Osteocyte (in vitro differentiated cells): ENCODE measurements around the gene COBLL1. TPM values are rescaled to one million over a fixed set of nuclear protein-coding genes. Genes with fewer than 3 reads are reported as not detected.

Experiments
- DNase-seq: peaks from one replicate; pipeline ENCODE4 v3.0.0; 2021; ENCODE audit warnings: mixed read lengths; ENCODE audit not compliant: unreplicated experiment; ENCODE audit errors: extremely low spot score
- H3K27ac Mint-ChIP-seq: one replicate; pipeline ENCODE4 v1.8.0; 2021; ENCODE audit warnings: mild to moderate bottlenecking, mixed read lengths; ENCODE audit not compliant: unreplicated experiment
- H3K27me3 Mint-ChIP-seq: one replicate; pipeline ENCODE4 v1.8.0; 2021; ENCODE audit warnings: mixed read lengths; ENCODE audit not compliant: unreplicated experiment
- H3K36me3 Mint-ChIP-seq: one replicate; pipeline ENCODE4 v1.8.0; 2021; ENCODE audit warnings: mixed read lengths; ENCODE audit not compliant: unreplicated experiment
- H3K4me1 Mint-ChIP-seq: one replicate; pipeline ENCODE4 v1.8.0; 2021; ENCODE audit warnings: mixed read lengths; ENCODE audit not compliant: unreplicated experiment
- H3K4me3 Mint-ChIP-seq: one replicate; pipeline ENCODE4 v1.8.0; 2021; ENCODE audit warnings: mild to moderate bottlenecking, moderate library complexity, mixed read lengths; ENCODE audit not compliant: unreplicated experiment
- H3K9me3 Mint-ChIP-seq: one replicate; pipeline ENCODE4 v1.8.0; 2021; ENCODE audit warnings: mixed read lengths; ENCODE audit not compliant: unreplicated experiment
- total RNA-seq: library from RNA; stranded (reverse); gene quantifications from 2 replicates; pipeline ENCODE4 v1.2.1, GENCODE V29; 2021
- TF ChIP-seq, protein P1 (sequence below): fragments of 200-600 bp; sonication (generic); IDR thresholded peaks from 2 replicates; pipeline ENCODE4 v1.5.0; 2021; ENCODE audit warnings: antibody characterized with exemption, mild to moderate bottlenecking, moderate library complexity

The COBLL1 gene
- total RNA-seq, 1 donor from 2014 or later, result 8.9 TPM

DNA sequence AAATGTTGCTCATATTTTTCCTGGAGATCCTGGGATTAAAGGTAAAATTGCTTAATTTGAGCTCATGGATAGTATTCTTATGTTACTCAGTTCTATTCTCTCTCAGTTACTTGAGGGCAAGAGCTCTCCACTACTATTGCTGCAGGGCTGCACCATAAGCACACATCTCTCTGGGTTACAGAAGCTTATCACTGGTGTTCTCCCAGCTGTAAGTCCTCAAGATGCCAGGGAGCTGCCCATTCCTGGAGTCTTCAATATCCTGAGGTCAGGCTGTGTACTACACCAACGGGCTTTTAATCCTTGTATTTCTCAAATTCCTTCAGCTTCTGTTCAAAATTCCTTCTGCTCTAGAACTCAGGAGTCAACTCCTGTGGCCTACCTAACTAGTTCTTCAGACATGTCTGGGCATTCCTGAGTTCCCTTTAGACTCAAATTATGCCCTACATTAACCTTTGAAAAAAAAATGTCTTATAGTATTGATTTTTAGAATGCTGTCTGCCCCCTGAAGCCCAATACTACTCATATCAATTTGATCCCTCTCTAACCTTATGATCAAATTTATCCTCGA lies 17.7 kb upstream of the COBLL1 start:
- no peak for DNase-seq
- peaks cover 8% of the 10 kb centered on the region for H3K27me3 Mint-ChIP-seq
- H3K9me3 Mint-ChIP-seq, result no peaks in the 10 kb centered on the region
- TF ChIP-seq, protein P1, sequence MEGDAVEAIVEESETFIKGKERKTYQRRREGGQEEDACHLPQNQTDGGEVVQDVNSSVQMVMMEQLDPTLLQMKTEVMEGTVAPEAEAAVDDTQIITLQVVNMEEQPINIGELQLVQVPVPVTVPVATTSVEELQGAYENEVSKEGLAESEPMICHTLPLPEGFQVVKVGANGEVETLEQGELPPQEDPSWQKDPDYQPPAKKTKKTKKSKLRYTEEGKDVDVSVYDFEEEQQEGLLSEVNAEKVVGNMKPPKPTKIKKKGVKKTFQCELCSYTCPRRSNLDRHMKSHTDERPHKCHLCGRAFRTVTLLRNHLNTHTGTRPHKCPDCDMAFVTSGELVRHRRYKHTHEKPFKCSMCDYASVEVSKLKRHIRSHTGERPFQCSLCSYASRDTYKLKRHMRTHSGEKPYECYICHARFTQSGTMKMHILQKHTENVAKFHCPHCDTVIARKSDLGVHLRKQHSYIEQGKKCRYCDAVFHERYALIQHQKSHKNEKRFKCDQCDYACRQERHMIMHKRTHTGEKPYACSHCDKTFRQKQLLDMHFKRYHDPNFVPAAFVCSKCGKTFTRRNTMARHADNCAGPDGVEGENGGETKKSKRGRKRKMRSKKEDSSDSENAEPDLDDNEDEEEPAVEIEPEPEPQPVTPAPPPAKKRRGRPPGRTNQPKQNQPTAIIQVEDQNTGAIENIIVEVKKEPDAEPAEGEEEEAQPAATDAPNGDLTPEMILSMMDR, result no peak
- H3K4me3 Mint-ChIP-seq, result no peak overlapping the region
- no peak overlapping the region for H3K27ac Mint-ChIP-seq
- no peaks in the 10 kb centered on the region for H3K4me1 Mint-ChIP-seq
- no peaks in the 10 kb centered on the region for H3K36me3 Mint-ChIP-seq

DNA sequence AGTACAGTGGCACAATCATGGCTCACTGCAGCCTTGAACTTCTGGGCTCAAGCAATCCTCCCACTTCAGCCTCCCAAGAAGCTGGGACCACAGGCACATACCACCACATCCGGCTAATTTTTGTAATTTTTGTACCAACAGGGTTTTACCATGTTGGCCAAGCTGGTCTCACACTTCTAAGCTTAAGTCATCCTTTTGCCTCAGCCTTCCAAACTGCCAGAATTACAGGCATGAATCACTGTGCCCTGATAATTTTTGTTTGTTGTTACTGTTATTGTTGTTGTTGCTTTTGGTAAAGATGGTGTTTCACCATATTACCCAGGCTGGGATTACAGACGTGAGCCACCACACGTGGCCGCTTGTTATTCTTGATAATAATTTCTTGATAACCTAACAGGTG lies 10.5 kb upstream of the COBLL1 start:
- H3K9me3 Mint-ChIP-seq, result no peaks in the 10 kb centered on the region
- DNase-seq, result no peak
- H3K36me3 Mint-ChIP-seq, result no peaks in the 10 kb centered on the region
- TF ChIP-seq, protein P1, result no peak
- H3K27ac Mint-ChIP-seq, result no peak overlapping the region
- H3K4me3 Mint-ChIP-seq, result no peak overlapping the region
- peaks cover 16% of the 10 kb centered on the region for H3K27me3 Mint-ChIP-seq
- no peaks in the 10 kb centered on the region for H3K4me1 Mint-ChIP-seq

DNA sequence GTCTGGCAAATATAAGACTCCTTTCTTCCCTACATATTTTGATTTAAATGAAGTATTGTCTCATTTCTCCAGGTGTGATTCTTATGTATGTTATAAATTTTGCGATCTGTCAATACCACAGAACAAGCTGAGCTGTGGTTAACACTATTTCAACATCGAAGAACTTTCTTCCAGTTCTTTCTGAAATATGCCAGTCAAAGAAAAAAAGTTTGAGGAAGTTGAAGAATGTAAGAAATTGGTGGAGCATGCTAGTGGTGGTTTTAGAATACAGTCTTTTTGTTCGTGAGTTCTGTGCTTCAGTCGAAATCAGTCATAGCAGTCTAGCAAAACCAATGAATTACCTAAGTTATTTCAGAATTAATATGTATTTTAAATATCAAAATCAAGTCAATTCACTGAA lies 8.6 kb upstream of the COBLL1 start:
- H3K9me3 Mint-ChIP-seq, result no peaks in the 10 kb centered on the region
- TF ChIP-seq, protein P1, result no peak
- H3K4me3 Mint-ChIP-seq, result no peak overlapping the region
- DNase-seq, result no peak
- peaks cover 16% of the 10 kb centered on the region for H3K27me3 Mint-ChIP-seq
- H3K27ac Mint-ChIP-seq, result no peak overlapping the region
- no peaks in the 10 kb centered on the region for H3K36me3 Mint-ChIP-seq
- no peaks in the 10 kb centered on the region for H3K4me1 Mint-ChIP-seq

DNA sequence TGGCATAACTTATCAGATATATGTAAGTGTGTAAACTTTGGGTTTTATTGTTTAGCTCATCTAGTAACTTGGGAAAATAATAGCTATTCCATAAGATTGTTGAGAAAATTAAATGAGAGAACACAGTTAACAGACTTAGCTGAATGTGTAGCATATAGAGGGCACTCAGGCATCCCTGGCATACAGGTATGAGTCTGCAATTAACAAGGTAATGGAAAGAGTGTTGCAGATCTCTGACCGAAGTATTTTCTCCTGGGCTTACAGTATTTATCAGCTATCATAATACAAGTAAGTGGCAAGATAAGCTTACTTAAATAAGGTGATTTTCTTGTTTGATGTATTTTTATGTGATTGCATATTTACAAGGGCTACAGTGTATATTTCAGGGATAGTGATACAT lies 7.9 kb upstream of the COBLL1 start:
- peaks cover 16% of the 10 kb centered on the region for H3K27me3 Mint-ChIP-seq
- H3K36me3 Mint-ChIP-seq, result no peaks in the 10 kb centered on the region
- no peaks in the 10 kb centered on the region for H3K9me3 Mint-ChIP-seq
- DNase-seq, result no peak
- H3K4me1 Mint-ChIP-seq, result no peaks in the 10 kb centered on the region
- no peak overlapping the region for H3K4me3 Mint-ChIP-seq
- no peak overlapping the region for H3K27ac Mint-ChIP-seq
- TF ChIP-seq, protein P1, result no peak

- DNase-seq, result no peak
- Mint-ChIP-seq H3K36me3 (no peaks in the 10 kb centered on the region), H3K27me3 (peaks cover 16% of the 10 kb centered on the region), H3K4me1 (no peaks in the 10 kb centered on the region), H3K9me3 (no peaks in the 10 kb centered on the region), H3K4me3 (no peak overlapping the region), H3K27ac (no peak overlapping the region)
- TF ChIP-seq, protein P1, result no peak
Observed at GRCh38 chr2:164847981-164848741, 6.5 kb upstream of the COBLL1 start.
